ENCODE results near the gene KLF3.

GRCh38 chr4:38660838-38661237, 3.2 kb upstream of the KLF3 start:
- no peak for TF ChIP-seq CTCF (IDR thresholded peaks at IDR 0.05)
- TF ChIP-seq POLR2A (IDR thresholded peaks at IDR 0.05) = no peak

Data from heart left ventricle (tissue), 13 donors.